ENCODE results near the gene CACNG8.

DNA sequence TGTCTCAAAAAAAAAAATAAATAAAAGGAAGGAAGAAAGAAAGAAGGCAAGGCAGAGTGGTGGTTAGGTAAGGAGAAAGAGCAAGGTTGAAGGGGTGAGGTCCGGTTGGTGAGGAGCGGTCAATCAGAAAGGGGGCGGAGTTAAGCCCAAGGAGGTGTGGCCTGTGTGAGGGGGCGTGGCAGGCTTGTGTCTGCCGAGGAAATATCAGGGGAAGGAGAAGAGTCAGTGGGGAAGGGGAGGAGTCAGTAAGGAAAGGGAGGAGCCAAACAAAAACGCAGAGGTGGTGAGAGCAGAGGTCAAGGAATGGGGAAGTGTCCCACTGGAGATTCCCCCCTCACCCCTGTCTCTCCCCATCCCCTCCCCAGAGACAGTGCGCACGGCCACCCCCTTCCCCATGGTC lies 47.7 kb upstream of the CACNG8 start:
- TF ChIP-seq CTCF (IDR thresholded peaks at IDR 0.05) (no peak), EZH2phosphoT487 (IDR thresholded peaks at IDR 0.05; ENCODE audit: borderline replicate concordance, low read depth) (no peak), TAF1 (IDR thresholded peaks at IDR 0.05; ENCODE audit: borderline replicate concordance, low read depth, low read length) (no peak), MAX (IDR thresholded peaks at IDR 0.05; ENCODE audit: low read depth) (no peak), TEAD4 (IDR thresholded peaks at IDR 0.05; ENCODE audit: borderline replicate concordance, insufficient read depth) (no peak), GABPA (IDR thresholded peaks at IDR 0.05; ENCODE audit: low read depth) (no peak), YY1 (IDR thresholded peaks at IDR 0.05; ENCODE audit: low read depth) (no peak), EP300 (IDR thresholded peaks at IDR 0.05; ENCODE audit: borderline replicate concordance in 1 of 2, low read depth in 1 of 2, low read length in 1 of 2) (no peak), POLR2AphosphoS5 (IDR thresholded peaks at IDR 0.05; ENCODE audit: low read depth, low read length) (no peak), MXI1 (IDR thresholded peaks at IDR 0.05; ENCODE audit: low read depth, low read length) (no peak)
- TF ChIP-seq, protein P1, sequence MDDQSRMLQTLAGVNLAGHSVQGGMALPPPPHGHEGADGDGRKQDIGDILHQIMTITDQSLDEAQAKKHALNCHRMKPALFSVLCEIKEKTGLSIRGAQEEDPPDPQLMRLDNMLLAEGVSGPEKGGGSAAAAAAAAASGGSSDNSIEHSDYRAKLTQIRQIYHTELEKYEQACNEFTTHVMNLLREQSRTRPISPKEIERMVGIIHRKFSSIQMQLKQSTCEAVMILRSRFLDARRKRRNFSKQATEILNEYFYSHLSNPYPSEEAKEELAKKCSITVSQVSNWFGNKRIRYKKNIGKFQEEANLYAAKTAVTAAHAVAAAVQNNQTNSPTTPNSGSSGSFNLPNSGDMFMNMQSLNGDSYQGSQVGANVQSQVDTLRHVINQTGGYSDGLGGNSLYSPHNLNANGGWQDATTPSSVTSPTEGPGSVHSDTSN (IDR thresholded peaks at IDR 0.05): no peak

Data from SK-N-SH (cell line).